DLD1 (cell line): ENCODE measurements around the gene APLN.

Experiments used
- in situ Hi-C: cut with HindIII; loops from 2 replicates; pipeline ENCODE4 v1.10.0; 2017; ENCODE audit warnings: low sequenced_read_pairs

APLN gene

DNA sequence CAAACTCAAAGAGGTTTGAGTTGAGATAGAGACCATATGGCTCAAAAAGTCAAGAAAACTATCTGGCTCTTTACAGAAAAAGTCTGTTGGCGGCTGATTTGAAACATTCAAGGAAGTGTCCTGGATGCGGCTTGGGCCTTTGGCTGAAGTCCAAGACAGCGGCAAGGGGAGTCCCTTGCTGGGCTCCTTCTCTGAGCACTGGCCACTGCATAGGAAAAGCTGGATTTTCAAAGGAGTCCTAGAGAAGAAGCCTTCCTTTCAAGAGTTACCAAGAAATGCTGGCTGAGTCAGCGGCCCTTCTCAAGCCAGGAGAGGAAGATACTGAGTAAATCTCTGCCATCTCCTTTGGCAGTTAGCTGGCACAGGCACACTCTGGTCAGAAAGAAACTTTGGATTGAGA is 12.1 kb downstream of the APLN start:
- in situ Hi-C loops = no loop called here

DNA sequence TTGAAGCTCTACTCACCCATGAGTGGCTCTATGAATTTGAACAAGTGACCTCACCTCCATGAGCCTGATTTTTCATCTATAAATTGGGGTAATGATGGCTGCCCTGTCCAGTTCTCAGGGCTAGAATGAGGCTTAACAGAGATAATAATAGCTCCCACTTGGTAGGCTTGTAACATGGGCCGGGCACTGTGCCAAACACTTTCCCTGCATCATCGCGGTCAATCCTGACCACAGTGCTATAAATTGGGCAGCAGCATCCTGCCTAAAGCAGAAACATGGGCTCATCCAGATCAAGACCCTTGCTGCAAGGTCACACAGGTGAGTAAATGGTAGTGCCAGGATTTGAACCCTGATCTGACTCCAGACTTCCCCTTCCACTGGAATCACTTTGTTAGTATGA is 12.8 kb downstream of the APLN start:
- in situ Hi-C loops = no loop called here

DNA sequence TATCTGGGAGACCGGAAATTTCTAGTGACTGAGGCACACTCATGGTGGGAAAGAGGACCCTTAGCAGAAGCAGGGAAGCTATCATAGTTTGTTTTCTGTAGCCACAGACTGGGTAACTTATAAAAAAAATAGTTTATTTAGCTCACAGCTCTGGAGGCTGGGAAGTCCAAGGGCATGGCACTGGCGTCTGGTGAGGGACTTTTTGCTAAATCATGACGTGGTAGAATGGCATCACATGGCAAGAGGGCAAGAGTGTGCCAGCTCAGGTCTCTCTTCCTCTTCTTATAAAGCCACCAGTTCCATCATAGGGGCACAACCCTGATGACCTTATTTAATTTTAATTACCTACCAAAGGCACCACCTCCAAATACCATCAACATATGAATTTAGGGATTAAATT is 13.3 kb downstream of the APLN start:
- in situ Hi-C loops = no loop called here

DNA sequence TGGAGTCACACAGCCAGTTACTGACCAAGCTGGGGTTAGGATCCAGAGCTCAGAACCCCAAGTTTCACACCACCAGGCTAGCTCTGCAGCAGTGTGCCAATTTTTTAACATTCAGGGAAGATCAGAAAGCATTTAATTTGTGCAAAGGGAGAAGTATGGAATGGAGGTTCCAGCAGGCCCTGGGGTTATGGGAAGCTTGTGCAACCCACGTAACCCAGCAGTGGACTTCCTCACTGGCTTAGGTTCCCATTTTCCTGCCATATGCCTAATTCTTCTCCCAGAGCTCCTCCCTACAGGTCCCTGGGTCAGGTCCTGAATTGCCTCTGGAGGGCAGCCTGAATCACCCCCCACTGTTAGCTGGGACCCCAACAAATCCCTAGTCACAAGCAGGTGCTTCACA is 14.0 kb downstream of the APLN start:
- in situ Hi-C loops = no loop called here

DNA sequence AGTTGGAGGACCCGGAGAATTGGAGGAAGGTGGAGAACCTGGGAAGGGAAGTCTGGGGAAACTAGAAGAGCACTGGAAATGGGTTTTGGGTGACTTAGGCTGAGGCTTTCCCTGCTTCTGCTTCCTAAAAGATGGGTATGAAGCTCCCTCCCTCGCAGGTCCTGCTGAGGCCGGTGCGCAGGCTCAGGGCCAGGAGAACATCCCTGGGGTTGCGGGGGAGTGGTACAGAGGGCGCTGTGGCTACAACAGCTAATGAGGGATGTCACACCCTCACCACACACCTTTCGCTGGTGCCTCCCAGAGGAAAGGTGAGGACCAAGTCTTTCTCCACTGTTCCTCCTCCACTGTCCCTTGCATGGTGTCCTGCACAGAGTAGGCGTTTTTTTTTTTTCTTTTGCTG is 15.8 kb downstream of the APLN start:
- in situ Hi-C loops = no loop called here

DNA sequence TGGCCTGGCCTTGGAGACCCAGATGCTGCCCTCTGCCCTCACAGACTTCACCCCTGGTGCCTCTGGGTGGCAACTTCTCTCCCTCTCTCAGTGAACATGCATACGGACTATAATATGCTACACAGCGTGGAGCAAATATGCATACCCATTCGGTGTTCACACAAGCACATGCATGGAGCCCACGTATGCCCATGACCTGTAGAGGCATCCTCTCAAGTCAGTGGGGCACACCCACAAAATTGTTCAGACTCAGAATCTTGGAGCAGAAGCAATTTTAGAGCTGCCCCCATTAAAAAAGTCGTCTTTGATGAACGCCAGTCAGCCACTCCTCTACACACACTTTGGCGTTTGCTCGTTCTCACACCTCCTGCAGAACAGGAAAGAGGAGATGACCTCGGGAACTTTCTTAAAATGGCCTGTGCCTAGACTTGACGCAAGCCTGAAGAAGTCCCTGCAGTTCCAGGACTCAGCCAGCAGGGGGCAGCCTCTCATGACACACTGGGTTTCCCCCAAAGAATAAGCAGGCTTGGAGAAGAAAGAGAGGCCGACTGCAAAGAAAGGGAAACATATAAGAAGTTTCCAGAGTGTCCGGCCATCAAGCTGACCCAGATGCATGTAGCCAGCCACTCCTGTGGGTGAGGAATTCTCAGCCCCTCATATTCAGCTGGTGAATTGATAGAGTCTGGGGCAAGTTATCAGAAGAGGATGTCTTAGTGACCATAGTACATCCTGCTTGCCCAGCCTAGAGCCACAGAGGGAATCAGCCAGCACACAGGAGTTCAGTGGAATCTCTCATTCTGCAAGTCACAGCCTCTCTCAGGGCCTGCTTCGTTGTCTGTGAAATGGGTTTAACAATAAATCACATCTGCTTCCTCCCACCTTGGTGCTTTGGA is 17.3 kb downstream of the APLN start:
- in situ Hi-C loops = no loop called here

DNA sequence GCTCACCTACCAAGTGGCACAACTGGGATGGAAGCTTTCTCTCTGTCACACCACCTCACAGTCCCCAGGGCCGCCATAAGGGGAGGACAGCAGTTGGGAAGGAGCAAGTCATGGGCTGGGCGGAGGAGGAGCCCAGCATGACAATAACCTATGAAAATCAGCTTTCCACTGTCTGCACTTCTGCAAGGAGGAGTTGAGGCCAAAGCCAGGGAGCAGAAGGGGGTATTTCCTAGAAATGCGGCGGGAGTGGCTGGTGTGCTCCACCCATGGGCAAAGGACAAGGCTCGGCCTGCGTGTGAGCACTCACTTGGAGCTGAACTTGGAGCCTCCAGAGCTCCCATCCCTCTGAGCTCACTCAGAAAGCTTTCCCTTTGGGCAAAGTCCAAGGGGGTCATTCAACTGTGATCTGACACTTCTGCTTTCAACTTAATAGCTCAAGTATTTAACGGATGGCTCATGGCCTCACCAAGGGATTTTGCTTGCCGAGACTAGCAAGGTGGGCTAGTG is 18.5 kb downstream of the APLN start:
- in situ Hi-C loops = no loop called here

DNA sequence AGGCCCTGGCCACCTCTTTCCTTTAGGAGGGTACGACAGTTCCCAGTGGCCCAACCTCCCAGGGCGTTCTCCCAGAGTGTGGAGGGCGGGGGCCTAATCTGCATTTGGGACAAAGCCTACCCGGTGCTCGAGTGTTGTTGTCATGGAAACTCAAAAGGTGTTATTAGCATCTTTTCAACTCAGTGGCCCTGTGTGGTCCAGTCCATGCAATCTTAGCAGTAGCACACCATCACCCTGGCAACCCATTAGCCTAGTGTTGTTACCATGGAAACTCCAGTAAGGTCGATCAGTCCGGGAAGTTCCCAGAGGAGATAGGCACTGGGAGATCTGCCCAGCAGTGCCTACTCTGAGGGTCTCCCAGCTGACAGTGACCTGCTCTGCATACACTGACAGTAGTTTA is 20.2 kb downstream of the APLN start:
- in situ Hi-C loops = no loop called here

DNA sequence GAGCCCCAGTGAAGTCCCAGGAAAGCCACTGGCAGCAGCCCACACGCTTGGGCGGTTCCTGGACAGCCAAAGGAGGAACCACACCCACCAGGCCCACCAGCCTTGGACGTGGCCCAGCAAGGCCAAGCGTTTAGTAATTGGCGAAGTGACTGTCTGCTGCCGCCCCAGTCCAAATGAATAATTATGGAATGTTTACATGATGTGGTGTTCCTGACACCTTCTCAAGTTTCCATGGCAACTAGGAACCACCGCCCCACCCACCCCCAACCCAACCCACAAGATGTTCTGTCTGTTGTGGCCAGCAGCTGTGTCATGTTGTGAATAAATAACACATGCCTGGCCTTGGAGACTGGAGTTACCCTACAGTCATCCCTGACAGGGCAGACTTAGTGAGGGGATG is 22.3 kb downstream of the APLN start:
- in situ Hi-C loops = no loop called here

DNA sequence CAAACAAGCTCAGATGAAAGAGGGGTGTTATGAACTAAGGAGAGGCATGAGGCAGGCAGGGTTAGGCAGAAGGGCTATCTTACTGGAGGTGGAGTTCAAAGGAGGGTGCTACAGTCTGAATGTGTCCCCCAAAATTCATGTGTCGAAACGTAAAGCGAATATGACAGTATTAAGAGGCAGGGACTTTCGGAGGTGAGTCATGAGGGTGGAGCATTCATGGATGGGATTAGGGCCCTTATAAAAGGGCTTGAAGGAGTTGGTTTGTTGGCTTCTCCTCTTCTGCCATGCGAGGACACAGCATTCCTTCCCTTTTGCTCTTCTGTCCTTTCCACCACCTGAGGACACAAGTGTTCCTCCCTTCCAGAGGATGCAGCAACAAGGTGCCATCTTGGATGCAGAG is 22.9 kb downstream of the APLN start:
- in situ Hi-C loops = no loop called here

DNA sequence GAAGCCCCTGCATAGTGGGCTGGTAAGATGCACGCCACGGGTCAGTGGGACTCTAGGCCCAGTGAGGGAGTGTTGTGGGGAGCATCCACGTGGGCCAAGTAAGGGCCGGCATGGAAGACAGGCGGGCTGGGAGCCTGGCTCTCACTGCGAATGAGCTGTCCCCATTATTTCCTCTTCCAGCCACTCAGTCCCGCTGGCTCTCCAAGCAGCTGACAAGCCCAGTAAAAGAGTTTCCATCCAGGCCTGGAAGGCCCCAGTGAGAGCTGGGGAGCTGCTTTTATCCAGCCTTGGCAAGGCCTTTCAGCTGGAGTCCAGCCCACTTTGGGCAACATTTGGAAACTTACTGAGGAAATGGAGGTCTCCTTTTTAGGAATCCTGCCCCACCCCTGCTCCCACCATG is 24.9 kb downstream of the APLN start:
- in situ Hi-C loops = no loop called here

DNA sequence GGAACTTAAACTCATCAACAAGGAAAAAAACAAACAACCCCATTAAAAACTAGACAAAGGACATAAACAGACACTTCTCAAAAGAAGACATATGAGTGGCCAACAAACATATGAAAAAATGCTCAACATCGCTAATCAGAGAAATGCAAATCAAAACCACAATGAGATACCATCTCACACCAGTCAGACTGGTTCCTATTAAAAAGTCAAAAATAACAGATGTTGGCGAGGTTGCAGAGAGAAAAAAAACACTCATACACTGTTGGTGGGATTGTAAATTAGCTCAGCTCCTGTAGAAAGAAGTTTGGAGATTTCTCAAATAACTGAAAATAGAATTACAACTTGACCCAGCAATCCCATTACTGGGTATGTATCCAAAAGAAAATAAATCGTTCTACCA is 28.7 kb downstream of the APLN start:
- in situ Hi-C loops = no loop called here

DNA sequence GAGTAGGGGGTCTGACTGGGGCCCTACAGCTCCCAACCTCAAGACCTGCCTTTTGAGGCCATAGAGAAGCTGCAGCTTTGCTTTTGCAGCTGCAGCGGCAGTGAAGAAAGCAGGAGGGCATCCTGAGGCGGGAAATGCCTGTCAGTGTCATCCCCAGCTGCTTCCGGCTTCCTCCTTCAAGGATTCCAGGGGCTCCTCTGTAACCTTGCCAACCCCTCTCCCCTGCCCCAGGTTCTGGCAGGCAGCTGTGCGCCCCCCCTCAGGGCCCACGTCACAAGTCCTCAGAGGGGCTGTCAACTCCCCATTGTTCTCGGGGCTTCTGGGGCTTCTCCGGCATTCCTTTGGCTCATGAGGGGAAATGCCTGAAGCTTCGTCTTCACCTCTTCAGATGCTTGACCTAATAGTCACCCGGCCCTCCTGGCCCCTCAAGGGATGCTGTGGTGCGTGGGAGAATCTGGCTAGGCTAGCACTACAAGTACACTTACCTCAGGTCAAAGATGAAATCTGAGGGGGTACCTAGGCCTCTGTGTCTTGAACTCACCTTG is 31.9 kb downstream of the APLN start:
- in situ Hi-C loops = loop anchor here (25.0 kb wide), 1 partner anchor 114 kb away; the partner anchor contains the start of gene XPNPEP2

DNA sequence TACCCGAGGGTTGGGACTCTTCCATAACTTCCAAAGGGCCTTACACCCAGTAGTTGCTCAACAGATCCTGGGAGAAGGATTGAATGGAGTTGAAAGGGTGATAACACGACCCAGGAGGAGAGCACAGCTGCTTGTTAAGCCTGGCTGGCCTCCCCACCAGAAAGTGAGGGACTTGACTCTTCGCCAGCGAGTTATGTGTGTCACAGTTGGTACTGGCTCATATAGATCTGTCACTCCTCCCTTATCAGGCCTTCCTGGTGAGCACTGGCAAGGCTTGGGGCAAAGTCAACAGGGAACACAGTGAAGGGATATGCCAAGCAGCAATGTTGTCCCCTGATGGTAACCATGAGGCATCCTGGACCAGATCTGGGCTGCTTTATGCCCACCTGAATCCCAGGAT is 35.8 kb downstream of the APLN start:
- in situ Hi-C loops = loop anchor here (25.0 kb wide), 1 partner anchor 118 kb away; the partner anchor contains the start of gene XPNPEP2

DNA sequence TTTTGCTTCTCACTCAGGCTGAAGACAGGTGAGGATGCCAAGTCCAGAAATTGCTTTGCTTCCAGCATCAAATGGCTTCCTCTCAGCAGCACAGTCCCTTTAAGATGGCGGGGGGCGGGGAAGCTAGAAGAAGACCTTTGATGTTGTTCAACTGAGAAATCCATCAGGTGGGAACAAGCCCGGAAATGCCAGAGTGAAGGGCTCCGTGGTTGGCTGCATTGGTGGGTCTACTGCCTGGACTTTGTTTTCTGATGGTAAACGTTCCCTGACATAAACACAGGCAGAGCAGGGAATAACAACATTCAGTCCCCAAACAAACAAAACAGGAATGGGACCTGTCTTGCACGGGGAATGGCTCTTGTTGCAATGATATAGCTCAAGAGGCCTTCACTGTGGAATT is 37.3 kb downstream of the APLN start:
- in situ Hi-C loops = loop anchor here (25.0 kb wide), 1 partner anchor 120 kb away; the partner anchor contains the start of gene XPNPEP2

DNA sequence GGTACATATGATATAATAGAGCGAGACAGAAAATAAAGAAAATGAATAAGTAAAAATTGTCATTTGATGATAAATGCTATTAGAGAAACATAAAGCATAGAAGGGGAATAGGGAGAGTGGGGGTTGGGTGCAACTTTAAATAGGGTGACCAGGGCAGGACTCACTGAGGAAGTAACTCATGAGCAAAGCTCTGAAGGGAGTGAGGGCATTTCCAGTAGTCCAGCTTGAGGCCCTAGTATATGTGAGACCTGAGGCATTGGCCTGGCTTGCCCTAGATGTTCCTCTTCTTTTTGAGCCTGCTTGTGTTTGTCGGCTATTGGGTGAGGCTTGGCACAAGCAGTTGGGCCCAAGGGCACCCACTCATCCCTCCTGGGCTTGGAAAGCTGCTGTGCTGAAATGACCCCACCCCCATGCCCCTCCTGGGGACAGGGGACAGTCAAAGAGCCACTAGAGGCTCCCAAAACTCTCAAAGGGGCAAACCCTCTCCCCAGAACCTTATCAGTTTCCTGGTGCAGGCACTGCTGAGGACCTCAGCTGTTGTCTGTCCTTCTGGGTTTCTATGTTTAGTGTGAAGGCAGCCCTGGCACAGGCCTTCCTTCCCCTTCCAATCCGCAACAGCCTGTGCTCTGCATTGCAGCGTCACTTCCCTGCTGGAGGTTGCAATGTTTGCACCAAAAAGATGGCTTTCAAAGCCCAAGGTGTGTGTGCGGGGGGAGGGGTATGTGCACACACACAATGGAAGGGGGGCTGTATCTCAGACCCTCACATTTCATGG is 40.1 kb downstream of the APLN start:
- in situ Hi-C loops = loop anchor here (25.0 kb wide), 1 partner anchor 123 kb away; the partner anchor contains the start of gene XPNPEP2

DNA sequence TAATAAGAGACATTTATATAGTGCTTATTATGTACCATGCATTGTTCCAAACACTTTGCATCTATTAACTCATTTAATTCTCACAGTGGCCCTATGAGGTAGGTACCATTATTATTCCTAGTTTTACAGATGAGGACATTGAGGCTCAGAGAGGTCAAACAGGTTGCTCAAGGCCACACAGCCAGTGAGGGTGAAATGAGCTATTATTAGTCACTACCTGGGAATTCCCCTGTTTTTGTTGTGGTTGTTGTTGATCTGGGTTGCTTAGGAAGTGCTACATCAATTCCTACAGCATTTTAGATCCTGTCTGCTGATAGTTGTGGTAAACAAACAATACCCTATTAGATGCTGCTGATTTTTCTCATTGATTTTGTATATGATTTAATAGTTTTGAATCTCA is 41.2 kb downstream of the APLN start:
- in situ Hi-C loops = loop anchor here (25.0 kb wide), 1 partner anchor 124 kb away; the partner anchor contains the start of gene XPNPEP2

DNA sequence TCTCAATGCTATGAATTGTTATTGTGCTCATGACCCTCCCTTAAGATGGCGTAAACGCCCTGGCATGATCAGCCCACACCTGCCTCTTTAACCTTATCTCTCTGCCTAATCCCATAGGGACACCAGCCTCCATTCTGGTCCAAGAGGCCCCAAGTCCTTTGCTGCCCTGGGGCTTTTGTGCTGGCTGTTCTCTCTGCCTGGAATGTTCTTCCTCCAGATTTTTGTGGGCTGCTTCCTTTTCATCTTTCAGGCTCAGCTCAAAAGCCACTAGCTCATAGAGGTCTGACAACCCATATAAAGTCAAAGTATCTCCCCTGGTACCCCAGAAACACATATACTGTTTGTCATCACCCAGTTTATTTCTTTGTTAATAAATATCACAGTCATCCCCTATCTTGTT is 42.4 kb downstream of the APLN start:
- in situ Hi-C loops = loop anchor here (25.0 kb wide), 1 partner anchor 125 kb away; the partner anchor contains the start of gene XPNPEP2

DNA sequence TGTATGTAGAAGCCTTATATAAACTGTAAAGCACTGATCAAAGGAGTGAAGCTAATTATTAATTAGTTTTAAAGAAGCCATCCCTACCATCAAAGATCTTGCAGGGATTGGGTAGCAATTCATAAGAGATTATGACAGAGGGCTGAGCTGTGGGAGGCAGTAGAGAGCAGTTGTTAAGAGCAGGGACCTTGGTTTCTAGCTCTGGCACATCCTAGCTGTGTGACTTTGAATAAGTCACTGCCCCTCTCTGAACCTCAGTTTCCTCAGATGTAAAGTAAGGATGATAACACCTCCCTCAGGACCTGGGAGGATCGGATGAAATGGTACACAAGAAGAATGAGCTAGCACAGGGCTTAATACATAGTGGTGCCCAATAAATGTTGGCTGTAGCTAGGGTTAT is 45.4 kb downstream of the APLN start:
- in situ Hi-C loops = loop anchor here (25.0 kb wide), 1 partner anchor 128 kb away; the partner anchor contains the start of gene XPNPEP2

DNA sequence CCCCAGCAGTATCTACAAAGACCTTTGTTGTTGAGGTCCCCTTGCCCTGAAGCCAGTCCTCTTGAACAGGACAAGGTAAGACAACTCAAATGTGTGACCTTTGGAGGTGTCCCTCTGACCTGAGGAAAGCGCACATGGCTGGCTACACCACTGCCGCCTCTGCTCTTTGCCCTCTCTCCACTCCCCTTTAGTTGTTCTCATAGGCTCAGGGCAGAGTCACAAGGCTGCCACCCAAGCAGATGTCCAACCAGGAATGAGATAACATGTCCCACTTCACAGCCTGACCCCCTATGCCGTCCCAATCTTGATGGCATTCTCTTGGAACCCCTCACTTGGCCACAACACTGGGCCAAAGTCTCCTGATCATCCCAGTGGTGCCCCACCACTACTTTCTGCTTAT is 46.3 kb downstream of the APLN start:
- in situ Hi-C loops = loop anchor here (25.0 kb wide), 1 partner anchor 129 kb away; the partner anchor contains the start of gene XPNPEP2

DNA sequence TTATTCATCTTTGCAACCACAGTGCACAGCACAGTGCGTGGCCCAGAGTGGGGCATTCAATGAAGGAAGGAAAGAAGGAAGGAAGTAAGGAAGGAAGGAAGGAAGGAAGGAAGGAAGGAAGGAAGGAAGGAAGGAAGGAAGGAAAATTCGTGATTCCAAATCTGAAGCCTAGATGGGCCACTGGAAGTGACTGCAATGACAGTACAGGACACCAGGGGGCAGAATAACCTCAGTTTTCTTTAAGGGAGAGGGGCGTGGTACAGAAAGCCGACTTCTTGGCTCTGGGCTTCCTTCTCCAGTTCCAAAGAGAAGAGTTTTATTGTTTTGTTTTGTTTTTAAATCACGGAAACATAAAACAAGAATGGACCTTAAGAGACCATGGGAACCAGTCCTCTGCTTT is 47.8 kb downstream of the APLN start:
- in situ Hi-C loops = loop anchor here (25.0 kb wide), 1 partner anchor 130 kb away; the partner anchor contains the start of gene XPNPEP2
